Breast epithelium (tissue), 4 donors: ENCODE data around the gene RHBG. TPM values are rescaled to one million over a fixed set of nuclear protein-coding genes. Genes with fewer than 3 reads are reported as not detected.

Source experiments
- DNase-seq, 2 donors: peaks; one replicate each; pipeline ENCODE4 v3.0.0-alpha.2; 2019; ENCODE audit warnings: low spot score in 2 of 2
- H3K27ac ChIP-seq, 2 donors: fragments of 200-600 bp; sonication (generic) in 1 of 2; one replicate each; pipeline ENCODE4 v1.5.1; 2016 to 2019; ENCODE audit warnings: mild to moderate bottlenecking in 1 of 2
- H3K27me3 ChIP-seq, 2 donors: fragments of 200-600 bp; sonication (generic) in 1 of 2; one replicate each; pipeline versions ENCODE4 v1.5.1 to v1.6.0; 2017 to 2019; ENCODE audit warnings: control low read depth in 1 of 2, mild to moderate bottlenecking in 1 of 2
- H3K36me3 ChIP-seq: fragments of 200-600 bp; one replicate; pipeline ENCODE4 v1.5.1; 2019
- H3K4me1 ChIP-seq, 2 donors: fragments of 200-600 bp; sonication (generic); one replicate each; pipeline ENCODE4 v1.5.1; 2016 to 2019; ENCODE audit warnings: control low read depth in 1 of 2
- H3K4me3 ChIP-seq, 3 donors: fragments of 200-600 bp; sonication (generic); 1 replicate in 2 of 3; 2 replicates in 1 of 3; pipeline ENCODE4 v1.5.1; 2016 to 2019; ENCODE audit warnings: mild to moderate bottlenecking in 3 of 3, moderate library complexity in 2 of 3
- H3K9me3 ChIP-seq, 2 donors: fragments of 200-600 bp; sonication (generic) in 1 of 2; one replicate each; pipeline ENCODE4 v1.5.1; 2016 to 2019; ENCODE audit warnings: control low read depth in 1 of 2
- CTCF ChIP-seq, 3 donors: fragments of 450-650 bp; IDR thresholded peaks; one replicate each; pipeline ENCODE4 v1.5.1; 2016 to 2017; ENCODE audit warnings: antibody characterized with exemption in 3 of 3, mild to moderate bottlenecking in 3 of 3, moderate library complexity in 3 of 3
- POLR2A ChIP-seq: fragments of 450-650 bp; IDR thresholded peaks from one replicate; pipeline ENCODE4 v1.6.1; 2016; ENCODE audit warnings: antibody characterized with exemption, mild to moderate bottlenecking, moderate library complexity
- POLR2AphosphoS5 ChIP-seq, 3 donors: sonication (generic); formaldehyde crosslinking; IDR thresholded peaks; one replicate each; pipeline ENCODE4 v1.6.1; 2017; ENCODE audit warnings: antibody characterized with exemption in 3 of 3
- intact Hi-C: fragments of 100-400 bp; cut with DNase I; formaldehyde crosslinking; loops from one replicate; pipeline ENCODE4 v1.15.1; 2023; ENCODE audit warnings: low total_unique reads
- total RNA-seq, 3 donors: library from RNA; depleted of rRNA; stranded (reverse); fragments of >200 nt; gene quantifications; one replicate each; pipeline ENCODE4 v1.1.0, GENCODE V29; 2016

Gene RHBG
- total RNA-seq, 3 donors from 2014 or later: not detected

- TF ChIP-seq POLR2AphosphoS5 (IDR thresholded peaks at IDR 0.05) (no peak), CTCF (IDR thresholded peaks at IDR 0.05) (no peak), POLR2A (no peak)
- no peaks in the 10 kb centered on the region for H3K9me3 ChIP-seq
- H3K4me1 ChIP-seq: peaks cover 11 to 13% of the 10 kb centered on the region in 2 donors
- DNase-seq: no peak
- H3K27ac ChIP-seq: no peak overlapping the region
- H3K36me3 ChIP-seq: no peaks in the 10 kb centered on the region
- no peak overlapping the region for H3K4me3 ChIP-seq
- peaks cover 11 to 71% of the 10 kb centered on the region in 2 donors for H3K27me3 ChIP-seq
- intact Hi-C loops: no loop called here
Observed at GRCh38 chr1:156417401-156418020, 48.5 kb downstream of the RHBG start.

- Histone ChIP-seq H3K4me1 (peaks cover 11 to 13% of the 10 kb centered on the region in 2 donors), H3K27me3 (peaks cover 11 to 74% of the 10 kb centered on the region in 2 donors)
- intact Hi-C loops: no loop called here
Observed at GRCh38 chr1:156418416-156419070, 49.5 kb downstream of the RHBG start.

GRCh38 chr1:156419854-156420204, 50.8 kb downstream of the RHBG start:
- intact Hi-C loops: no loop called here
- H3K27ac ChIP-seq: no peak overlapping the region
- TF ChIP-seq POLR2AphosphoS5 (IDR thresholded peaks at IDR 0.05) (no peak), POLR2A (no peak)
- no peaks in the 10 kb centered on the region for H3K9me3 ChIP-seq
- H3K4me3 ChIP-seq: peak overlapping the region in 2 of 3 donors; percentile 51 to 63
- H3K4me1 ChIP-seq: peaks cover 11 to 13% of the 10 kb centered on the region in 2 donors
- H3K27me3 ChIP-seq: peaks cover 11 to 70% of the 10 kb centered on the region in 2 donors
- no peak for DNase-seq
- no peaks in the 10 kb centered on the region for H3K36me3 ChIP-seq

More at GRCh38 chr1:156418416-156419070, 49.5 kb downstream of the RHBG start:
- TF ChIP-seq POLR2AphosphoS5 (IDR thresholded peaks at IDR 0.05): no peak
- TF ChIP-seq POLR2A: no peak
- no peak for TF ChIP-seq CTCF (IDR thresholded peaks at IDR 0.05)
- no peaks in the 10 kb centered on the region for H3K9me3 ChIP-seq
- H3K4me3 ChIP-seq: no peak overlapping the region
- no peak overlapping the region for H3K27ac ChIP-seq
- no peak for DNase-seq
- no peaks in the 10 kb centered on the region for H3K36me3 ChIP-seq

GRCh38 chr1:156420205-156421061, 51.4 kb downstream of the RHBG start:
- DNase-seq: no peak
- intact Hi-C loops: no loop called here
- Histone ChIP-seq H3K9me3 (no peaks in the 10 kb centered on the region), H3K36me3 (no peaks in the 10 kb centered on the region), H3K27me3 (peaks cover 8 to 64% of the 10 kb centered on the region in 2 donors), H3K4me3 (peak overlapping the region; percentile 7 to 63 (median 51)), H3K4me1 (peaks cover 11 to 13% of the 10 kb centered on the region in 2 donors), H3K27ac (no peak overlapping the region)
- TF ChIP-seq CTCF (IDR thresholded peaks at IDR 0.05) (no peak), POLR2AphosphoS5 (IDR thresholded peaks at IDR 0.05) (no peak), POLR2A (no peak)

GRCh38 chr1:156421062-156421938, 52.3 kb downstream of the RHBG start:
- peak overlapping the region in 1 of 2 donors; percentile 50 for H3K27ac ChIP-seq
- H3K4me3 ChIP-seq: peak overlapping the region; percentile 10 to 63 (median 51)
- no peaks in the 10 kb centered on the region for H3K9me3 ChIP-seq
- intact Hi-C loops: no loop called here
- peaks cover 7 to 57% of the 10 kb centered on the region in 2 donors for H3K27me3 ChIP-seq
- no peaks in the 10 kb centered on the region for H3K36me3 ChIP-seq
- H3K4me1 ChIP-seq: peaks cover 11 to 13% of the 10 kb centered on the region in 2 donors
- peak; percentile 77 to 82 for DNase-seq
- TF ChIP-seq POLR2AphosphoS5 (IDR thresholded peaks at IDR 0.05): peak in 1 of 3 donors; percentile 20
- TF ChIP-seq CTCF (IDR thresholded peaks at IDR 0.05): no peak
- TF ChIP-seq POLR2A: no peak
